ENCODE data around the gene MBP. TPM values are rescaled to one million over a fixed set of nuclear protein-coding genes. Genes with fewer than 3 reads are reported as not detected.
A peak's percentile ranks its signal among the peaks of the same experiment; 100 is the strongest.

The MBP gene
- total and polyA plus RNA-seq, 10 of the 15 experiments (the other 5 are each of a cell fraction or from before 2014, with no cell fraction given) = 12.2 to 67.8 (median 42.1) TPM

DNA sequence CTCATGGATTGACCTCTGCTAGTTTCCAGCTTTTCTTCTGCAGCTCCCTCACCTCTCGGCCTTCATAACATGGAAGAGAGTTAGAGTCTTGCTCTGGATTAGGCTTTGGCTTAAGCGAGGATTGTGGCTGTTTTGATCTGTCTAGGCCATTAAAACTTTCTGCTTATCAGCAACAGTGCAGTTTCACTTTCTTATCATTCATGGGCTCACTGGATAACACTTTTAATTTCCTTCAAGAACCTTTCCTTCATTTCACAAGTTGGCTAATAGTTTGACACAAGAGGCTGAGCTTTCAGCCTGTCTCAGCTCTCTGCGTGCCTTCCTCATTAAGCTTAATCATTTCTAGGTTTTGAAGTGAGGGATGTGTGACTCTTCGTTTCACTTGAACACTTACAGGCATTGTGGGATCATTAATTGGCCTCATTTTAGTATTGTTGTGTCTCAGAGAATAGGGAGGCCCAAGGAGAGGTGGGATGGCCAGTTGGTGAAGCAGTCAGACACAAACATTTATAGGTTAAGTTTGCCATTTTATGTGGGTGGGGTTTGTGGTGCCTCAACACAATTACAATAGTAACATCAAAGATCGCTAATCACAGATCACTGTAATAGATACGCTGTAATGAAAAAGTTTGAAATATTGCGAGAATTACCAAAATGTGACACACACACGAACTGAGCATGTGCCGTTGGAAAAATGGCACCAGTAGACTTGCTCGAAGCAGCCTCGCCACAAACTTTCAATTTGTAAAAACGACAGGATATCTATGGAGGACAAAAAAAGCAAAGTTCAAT, 180.9 kb downstream of the MBP start:
- peaks cover 5 to 20% of the 10 kb centered on the region in 2 experiments for H3K36me3 ChIP-seq (ENCODE audit: control insufficient read depth in 2 of 2, insufficient read depth in 2 of 2, low read length in 1 of 2)
- no peak overlapping the region for H3K27ac ChIP-seq (ENCODE audit: control insufficient read depth, insufficient read depth)
- H4K20me1 ChIP-seq (ENCODE audit: control insufficient read depth, insufficient read depth) = no peaks in the 10 kb centered on the region
- ATAC-seq (peak; percentile 70), FAIRE-seq (no peak), DNase-seq (ENCODE audit: low read depth, low spot score) (no peak)
- in situ Hi-C loops (cut with MboI) = no loop called here
- intact Hi-C loops (cut with micrococcal nuclease; ENCODE audit: unreplicated experiment) = no loop called here
- ChIA-PET CTCF (interaction anchor here (0.8 to 2.0 kb wide), 8 partner anchors 14 to 150 kb away, joined by 3 to 10 read pairs (median 4); no protein-coding TSS in a partner anchor), POLR2A (interaction anchor here (0.9 kb wide), 1 partner anchor 12 kb away, joined by 3 read pairs; no protein-coding TSS in a partner anchor), SMC1A (ENCODE audit: uncharacterized antibody, unreplicated experiment) (interaction anchor here (0.7 to 1.4 kb wide), 5 partner anchors 12 to 149 kb away, joined by 3 to 9 read pairs (median 6); no protein-coding TSS in a partner anchor), RAD21 (ENCODE audit: unreplicated experiment) (interaction anchor here (2.1 to 2.7 kb wide), 2 partner anchors 12 to 30 kb away, joined by 7 to 13 read pairs; no protein-coding TSS in a partner anchor)
- H3K27me3 ChIP-seq (replicated peaks in 1 of 2; ENCODE audit: control insufficient read depth in 2 of 2, insufficient read depth in 2 of 2, low read length in 1 of 2) = no peaks in the 10 kb centered on the region
- no peaks in the 10 kb centered on the region for H3K79me2 ChIP-seq (ENCODE audit: control insufficient read depth, insufficient read depth, low read length)
- no peaks in the 10 kb centered on the region for H3K4me1 ChIP-seq (ENCODE audit: control insufficient read depth, insufficient read depth, low read length)
- H3K9me3 ChIP-seq (replicated peaks; ENCODE audit: control insufficient read depth, insufficient read depth, low read length) = no peaks in the 10 kb centered on the region
- H2AFZ ChIP-seq (ENCODE audit: control insufficient read depth, low read depth, low read length) = no peak overlapping the region
- 77% methylated on average over 12 of the region's 12 CpGs for WGBS (ENCODE audit: insufficient coverage, insufficient replicate concordance, low lambda C conversion rate, missing lambda C conversion rate)
- H3K4me3 ChIP-seq = no peak overlapping the region
- BruUV-seq (replicated peaks) = no TSS peak
- no peak overlapping the region for H3K4me2 ChIP-seq (ENCODE audit: control insufficient read depth, insufficient read depth)
- H3K9ac ChIP-seq (ENCODE audit: control insufficient read depth, insufficient read depth, low read length) = no peak overlapping the region
- no peak for TF ChIP-seq IRF5 (IDR thresholded peaks at IDR 0.05; ENCODE audit: borderline replicate concordance)
- TF ChIP-seq IKZF2 (IDR thresholded peaks at IDR 0.05) = peak; percentile 24 to 64; a peak in 2 of 4 replicates
- TF ChIP-seq ATF2 (IDR thresholded peaks at IDR 0.05; ENCODE audit: low read length) = no peak
- TF ChIP-seq ZNF384 (IDR thresholded peaks at IDR 0.05; ENCODE audit: borderline replicate concordance, low read depth, low read length) = no peak
- no peak for TF ChIP-seq E2F8 (IDR thresholded peaks at IDR 0.05; ENCODE audit: low read depth, partially characterized antibody)
- TF ChIP-seq WRNIP1 (IDR thresholded peaks at IDR 0.05; ENCODE audit: borderline replicate concordance, low read depth, low read length) = no peak
- TF ChIP-seq ATF7 (IDR thresholded peaks at IDR 0.05; ENCODE audit: low read depth) = peak; percentile 25; the same call in 1 of the 2 replicates
- no peak for TF ChIP-seq ZNF274 (IDR thresholded peaks at IDR 0.05; ENCODE audit: insufficient read depth, insufficient read length)
- no peak for TF ChIP-seq NR2F1 (conservative IDR thresholded peaks at IDR 0.05)
- TF ChIP-seq FOS (IDR thresholded peaks at IDR 0.05; ENCODE audit: borderline replicate concordance, extremely low read depth, insufficient read length) = no peak
- no peak for TF ChIP-seq TCF7 (IDR thresholded peaks at IDR 0.05; ENCODE audit: borderline replicate concordance)
- TF ChIP-seq, protein P1, sequence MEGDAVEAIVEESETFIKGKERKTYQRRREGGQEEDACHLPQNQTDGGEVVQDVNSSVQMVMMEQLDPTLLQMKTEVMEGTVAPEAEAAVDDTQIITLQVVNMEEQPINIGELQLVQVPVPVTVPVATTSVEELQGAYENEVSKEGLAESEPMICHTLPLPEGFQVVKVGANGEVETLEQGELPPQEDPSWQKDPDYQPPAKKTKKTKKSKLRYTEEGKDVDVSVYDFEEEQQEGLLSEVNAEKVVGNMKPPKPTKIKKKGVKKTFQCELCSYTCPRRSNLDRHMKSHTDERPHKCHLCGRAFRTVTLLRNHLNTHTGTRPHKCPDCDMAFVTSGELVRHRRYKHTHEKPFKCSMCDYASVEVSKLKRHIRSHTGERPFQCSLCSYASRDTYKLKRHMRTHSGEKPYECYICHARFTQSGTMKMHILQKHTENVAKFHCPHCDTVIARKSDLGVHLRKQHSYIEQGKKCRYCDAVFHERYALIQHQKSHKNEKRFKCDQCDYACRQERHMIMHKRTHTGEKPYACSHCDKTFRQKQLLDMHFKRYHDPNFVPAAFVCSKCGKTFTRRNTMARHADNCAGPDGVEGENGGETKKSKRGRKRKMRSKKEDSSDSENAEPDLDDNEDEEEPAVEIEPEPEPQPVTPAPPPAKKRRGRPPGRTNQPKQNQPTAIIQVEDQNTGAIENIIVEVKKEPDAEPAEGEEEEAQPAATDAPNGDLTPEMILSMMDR (IDR thresholded peaks at IDR 0.05 in 2 of 3, conservative IDR thresholded peaks at IDR 0.05 in 1 of 3; ENCODE audit: control insufficient read depth in 2 of 3, extremely low read depth in 1 of 3, insufficient read depth in 1 of 3, low read depth in 3 of 3, low read length in 3 of 3) = no peak
- no peak for TF ChIP-seq ZBED1 (IDR thresholded peaks at IDR 0.05; ENCODE audit: borderline replicate concordance)
- TF ChIP-seq LARP7 (IDR thresholded peaks at IDR 0.05) = no peak
- no peak for TF ChIP-seq RBBP5 (conservative IDR thresholded peaks at IDR 0.05)
- TF ChIP-seq RFX5 (IDR thresholded peaks at IDR 0.05; ENCODE audit: low read depth, low read length) = no peak
- no peak for TF ChIP-seq TAF1 (IDR thresholded peaks at IDR 0.05; ENCODE audit: borderline replicate concordance, low read depth, low read length)

Data from GM12878 (cell line).